PC-3 (cell line): ENCODE measurements around the gene THY1. TPM values are rescaled to one million over a fixed set of nuclear protein-coding genes. Genes with fewer than 3 reads are reported as not detected.

Source experiments
- ATAC-seq: fragments of 200-7000 bp; cut with Tn5 transposase; 2 replicates; pipeline ENCODE4 v1.9.1; 2020; ENCODE audit warnings: mild to moderate bottlenecking, moderate library complexity
- BruUV-seq: library from RNA; stranded (reverse); fragments of 400-500 nt; replicated peaks from 2 replicates; lab custom pipeline; 2021; lab: Mats Ljungman, UMichigan
- CTCF ChIA-PET: fragments of 300-600 bp; sonication (Branson Sonifier 250); formaldehyde crosslinking; loops from one replicate; lab custom pipeline; 2022; ENCODE audit warnings: antibody characterized with exemption; lab: Charles Lee
- POLR2A ChIA-PET: fragments of 300-600 bp; sonication (Branson Sonifier 250); formaldehyde crosslinking; loops from one replicate; lab custom pipeline; 2022; ENCODE audit warnings: antibody characterized with exemption; ENCODE audit not compliant: unreplicated experiment; lab: Charles Lee
- DNase-seq: peaks from one replicate; pipeline ENCODE4 v3.0.0-alpha.2; 2015
- H2AFZ ChIP-seq: fragments of 300-600 bp; sonication (generic); 2 replicates; pipeline ENCODE4 v1.6.0; 2016; ENCODE audit warnings: antibody characterized with exemption, low read length
- H3F3A ChIP-seq: fragments of 300-600 bp; sonication (generic); one replicate; pipeline ENCODE4 v1.6.0; 2017; ENCODE audit warnings: antibody characterized with exemption, low read length, control low read depth, mild to moderate bottlenecking; ENCODE audit not compliant: unreplicated experiment
- H3K27ac ChIP-seq: fragments of 300-600 bp; sonication (generic); 2 replicates; pipeline ENCODE4 v1.5.1; 2016; ENCODE audit warnings: mild to moderate bottlenecking, low read length
- H3K27me3 ChIP-seq: fragments of 300-600 bp; sonication (generic); 2 replicates; pipeline ENCODE4 v1.6.1; 2016; ENCODE audit warnings: low read length, mixed read lengths
- H3K36me3 ChIP-seq: fragments of 300-600 bp; sonication (generic); 2 replicates; pipeline ENCODE4 v1.6.1; 2016; ENCODE audit warnings: low read depth, mixed run types, low read length, mixed read lengths
- H3K4me1 ChIP-seq: fragments of 300-600 bp; sonication (generic); 2 replicates; pipeline ENCODE4 v1.5.1; 2016; ENCODE audit warnings: low read length; ENCODE audit not compliant: insufficient read depth
- H3K4me2 ChIP-seq: fragments of 300-600 bp; sonication (generic); 2 replicates; pipeline ENCODE4 v1.6.0; 2016; ENCODE audit warnings: low read length
- H3K4me3 ChIP-seq: fragments of 300-600 bp; sonication (generic); 2 replicates; pipeline ENCODE4 v1.5.1; 2016; ENCODE audit warnings: mild to moderate bottlenecking, low read length, mixed read lengths
- H3K79me2 ChIP-seq: fragments of 300-600 bp; sonication (generic); 2 replicates; pipeline ENCODE4 v1.6.1; 2017; ENCODE audit warnings: low read length, mixed read lengths
- H3K9ac ChIP-seq: fragments of 300-600 bp; sonication (generic); 2 replicates; pipeline ENCODE4 v1.6.0; 2016; ENCODE audit warnings: mild to moderate bottlenecking, low read length
- H3K9me2 ChIP-seq: fragments of 300-600 bp; sonication (generic); replicated peaks from 2 replicates; pipeline ENCODE4 v1.6.1; 2016; ENCODE audit warnings: mixed run types, low read length, mixed read lengths
- H3K9me3 ChIP-seq: fragments of 300-600 bp; sonication (generic); 2 replicates; pipeline ENCODE4 v1.6.1; 2016; ENCODE audit warnings: low read length, mixed read lengths
- H4K20me1 ChIP-seq: fragments of 300-600 bp; sonication (generic); 2 replicates; pipeline ENCODE4 v1.6.1; 2016; ENCODE audit warnings: low read length, mixed read lengths
- EZH2 ChIP-seq: fragments of 300-600 bp; sonication (generic); IDR thresholded peaks from one replicate; pipeline ENCODE4 v1.6.1; 2017; ENCODE audit warnings: antibody characterized with exemption, mild to moderate bottlenecking, low read length; ENCODE audit not compliant: unreplicated experiment
- EZH2phosphoT487 ChIP-seq: fragments of 300-600 bp; sonication (generic); IDR thresholded peaks from 2 replicates; pipeline ENCODE4 v1.6.1; 2018; ENCODE audit warnings: mild to moderate bottlenecking, antibody characterized with exemption, low read length, borderline replicate concordance
- intact Hi-C: fragments of 100-400 bp; cut with micrococcal nuclease; formaldehyde crosslinking; loops from 2 replicates; pipeline ENCODE4 v1.9.0; 2023
- total RNA-seq: library from RNA; depleted of rRNA; stranded (reverse); fragments of >200 nt; gene quantifications from 2 replicates; pipeline ENCODE4 v1.2.3, GENCODE V29; 2014
- TF ChIP-seq, protein P1 (sequence below): fragments of 300-600 bp; sonication (generic); conservative IDR thresholded peaks from 2 replicates; pipeline ENCODE4 v1.5.1; 2017; ENCODE audit warnings: antibody characterized with exemption, low read depth, mild to moderate bottlenecking, low read length

THY1 gene
- total RNA-seq, 1 experiment from 2014 or later: not detected

DNA sequence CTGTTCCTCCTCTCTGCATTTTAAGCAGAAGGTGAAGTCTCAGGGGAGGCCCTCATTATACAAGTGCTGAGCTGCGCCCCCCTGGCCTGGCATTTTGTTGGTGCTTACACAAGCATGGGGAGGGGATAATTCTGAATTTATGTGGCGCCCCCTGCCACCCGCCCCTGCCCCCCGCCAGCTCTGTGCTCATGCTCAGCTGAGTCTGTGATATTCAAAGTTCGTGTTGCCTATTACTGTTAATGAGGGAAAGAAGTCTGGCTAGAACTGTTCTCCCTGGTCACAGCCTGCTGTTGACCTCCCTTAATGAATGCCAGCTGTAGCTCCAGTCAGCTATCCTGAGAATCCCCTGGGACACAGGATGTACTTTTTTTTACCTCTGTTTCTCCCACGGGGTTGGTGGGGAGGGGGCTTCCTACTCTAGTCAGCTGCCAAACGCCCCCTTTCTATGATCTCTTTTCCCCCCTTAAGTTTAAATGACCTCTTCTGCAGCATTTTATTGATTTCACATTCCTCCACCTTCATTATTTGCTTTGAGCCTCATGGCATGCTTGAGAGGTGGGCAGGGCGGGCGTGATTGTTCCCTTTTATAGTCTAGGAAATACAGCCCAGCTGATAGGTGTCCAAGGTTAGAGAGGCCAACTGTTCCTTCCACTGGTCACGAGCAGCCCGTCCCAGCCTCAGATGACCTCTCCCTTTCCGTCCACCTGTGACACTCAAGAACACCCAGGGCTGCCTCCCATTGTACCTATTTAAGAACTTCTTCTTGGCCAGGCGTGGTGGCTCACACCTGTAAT, 53.6 kb downstream of the THY1 start:
- Histone ChIP-seq H2AFZ (no peak overlapping the region), H3K9ac (no peak overlapping the region), H3K4me2 (0 out of 2 replicates have a peak overlapping the region, but pooled peaks have one; percentile 34), H3K4me1 (peaks cover 16% of the 10 kb centered on the region), H3F3A (no peaks in the 10 kb centered on the region), H3K27me3 (no peaks in the 10 kb centered on the region), H3K9me2 (no peaks in the 10 kb centered on the region), H3K4me3 (no peak overlapping the region), H3K9me3 (no peaks in the 10 kb centered on the region), H3K79me2 (no peaks in the 10 kb centered on the region), H3K27ac (no peak overlapping the region), H3K36me3 (no peaks in the 10 kb centered on the region), H4K20me1 (no peaks in the 10 kb centered on the region)
- DNase-seq: no peak
- intact Hi-C loops: no loop called here
- TF ChIP-seq, protein P1, sequence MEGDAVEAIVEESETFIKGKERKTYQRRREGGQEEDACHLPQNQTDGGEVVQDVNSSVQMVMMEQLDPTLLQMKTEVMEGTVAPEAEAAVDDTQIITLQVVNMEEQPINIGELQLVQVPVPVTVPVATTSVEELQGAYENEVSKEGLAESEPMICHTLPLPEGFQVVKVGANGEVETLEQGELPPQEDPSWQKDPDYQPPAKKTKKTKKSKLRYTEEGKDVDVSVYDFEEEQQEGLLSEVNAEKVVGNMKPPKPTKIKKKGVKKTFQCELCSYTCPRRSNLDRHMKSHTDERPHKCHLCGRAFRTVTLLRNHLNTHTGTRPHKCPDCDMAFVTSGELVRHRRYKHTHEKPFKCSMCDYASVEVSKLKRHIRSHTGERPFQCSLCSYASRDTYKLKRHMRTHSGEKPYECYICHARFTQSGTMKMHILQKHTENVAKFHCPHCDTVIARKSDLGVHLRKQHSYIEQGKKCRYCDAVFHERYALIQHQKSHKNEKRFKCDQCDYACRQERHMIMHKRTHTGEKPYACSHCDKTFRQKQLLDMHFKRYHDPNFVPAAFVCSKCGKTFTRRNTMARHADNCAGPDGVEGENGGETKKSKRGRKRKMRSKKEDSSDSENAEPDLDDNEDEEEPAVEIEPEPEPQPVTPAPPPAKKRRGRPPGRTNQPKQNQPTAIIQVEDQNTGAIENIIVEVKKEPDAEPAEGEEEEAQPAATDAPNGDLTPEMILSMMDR: no peak
- TF ChIP-seq EZH2 (no peak), EZH2phosphoT487 (no peak)
- ChIA-PET POLR2A (interaction anchor here (0.6 kb wide), 1 partner anchor 31 kb away, joined by 3 read pairs; no protein-coding TSS in a partner anchor), CTCF (no interaction called here)
- no peak for ATAC-seq
- no TSS peak for BruUV-seq

DNA sequence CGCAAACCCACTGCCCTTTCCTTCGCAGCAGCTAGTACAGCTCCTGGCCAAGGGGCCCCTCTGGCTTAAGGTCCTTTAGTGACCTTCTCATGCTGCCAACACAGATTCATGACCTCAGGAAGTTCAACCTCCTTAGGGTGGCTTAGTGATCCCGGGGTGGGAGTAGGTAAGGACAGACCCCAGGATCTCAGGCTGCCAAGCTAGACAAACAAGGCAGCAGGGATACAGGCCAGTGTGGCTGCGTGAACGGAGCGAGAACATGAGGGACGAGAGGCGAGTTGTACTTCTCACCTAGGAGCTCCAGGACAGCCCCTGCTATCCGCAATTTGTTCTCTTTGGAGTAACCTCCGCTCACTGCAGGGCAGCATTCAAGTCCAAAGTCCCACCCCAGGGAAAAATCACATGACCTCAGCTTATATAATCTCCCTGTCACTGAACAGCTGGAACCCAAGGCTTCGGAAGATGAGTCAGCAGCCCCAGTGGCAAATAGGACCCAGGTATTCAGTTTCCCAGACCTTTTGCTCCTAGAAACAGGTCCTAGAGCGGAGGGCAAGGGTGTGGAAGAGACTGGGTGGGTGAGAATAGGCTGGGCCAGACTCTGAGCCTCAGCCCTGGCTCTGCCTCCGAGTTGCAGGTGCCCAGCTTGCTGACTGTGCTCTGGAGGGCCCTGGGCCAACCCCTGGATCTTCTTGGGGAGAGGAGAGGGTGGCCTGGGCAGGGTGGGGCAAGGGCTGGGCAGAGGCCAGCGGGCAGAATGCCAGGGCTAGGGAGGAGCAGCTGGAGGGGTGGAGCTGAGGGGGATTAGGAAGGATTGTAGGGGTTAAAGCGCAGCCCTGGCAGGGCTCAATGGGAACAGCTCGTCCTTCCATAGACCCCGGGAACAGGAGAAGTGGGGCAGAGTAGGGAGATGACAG, 54.6 kb downstream of the THY1 start:
- BruUV-seq: no TSS peak
- peaks cover 16% of the 10 kb centered on the region for H3K4me1 ChIP-seq
- H2AFZ ChIP-seq: no peak overlapping the region
- ChIA-PET POLR2A (interaction anchor here (0.5 to 0.6 kb wide), 2 partner anchors 30 to 753 kb away, joined by 3 to 4 read pairs; no protein-coding TSS in a partner anchor), CTCF (interaction anchor here (0.5 to 0.8 kb wide), 2 partner anchors 13 to 30 kb away, joined by 3 read pairs; no protein-coding TSS in a partner anchor)
- no peaks in the 10 kb centered on the region for H3K27me3 ChIP-seq
- no peaks in the 10 kb centered on the region for H3K9me2 ChIP-seq
- peak overlapping the region; percentile 34; the same call in 1 of the 2 replicates for H3K4me2 ChIP-seq
- H3K4me3 ChIP-seq: no peak overlapping the region
- intact Hi-C loops: no loop called here
- ATAC-seq (peak; percentile 46), DNase-seq (peak; percentile 46)
- TF ChIP-seq, protein P1: no peak
- TF ChIP-seq EZH2phosphoT487 (no peak), EZH2 (no peak)
- no peaks in the 10 kb centered on the region for H4K20me1 ChIP-seq
- H3K79me2 ChIP-seq: no peaks in the 10 kb centered on the region
- H3K27ac ChIP-seq: no peak overlapping the region
- H3K9me3 ChIP-seq: no peaks in the 10 kb centered on the region
- no peaks in the 10 kb centered on the region for H3F3A ChIP-seq
- H3K36me3 ChIP-seq: no peaks in the 10 kb centered on the region
- no peak overlapping the region for H3K9ac ChIP-seq
